Fibroblast of villous mesenchyme (primary cell): ENCODE data around the gene RPL41. TPM values are rescaled to one million over a fixed set of nuclear protein-coding genes. Genes with fewer than 3 reads are reported as not detected.
A peak's percentile ranks its signal among the peaks of the same experiment; 100 is the strongest.

Experiments used
- DNase-seq: peaks from one replicate; pipeline ENCODE4 v3.0.0-alpha.2; 2010; ENCODE audit warnings: low read depth
- H3K4me3 ChIP-seq: 2 replicates; pipeline ENCODE4 v1.5.1; 2011; ENCODE audit warnings: low read depth, mild to moderate bottlenecking, low read length
- total RNA-seq: library from RNA; depleted of rRNA; stranded (reverse); fragments of >200 nt; gene quantifications from 2 replicates; pipeline ENCODE4 v1.2.3, GENCODE V29; 2012
- TF ChIP-seq, protein P1 (sequence below): IDR thresholded peaks from 2 replicates; pipeline ENCODE4 v1.5.1; 2012; ENCODE audit warnings: low read depth, mild to moderate bottlenecking, low read length; ENCODE audit not compliant: insufficient read depth

RPL41 gene
- total RNA-seq, 1 donor = 1,700 TPM

DNA sequence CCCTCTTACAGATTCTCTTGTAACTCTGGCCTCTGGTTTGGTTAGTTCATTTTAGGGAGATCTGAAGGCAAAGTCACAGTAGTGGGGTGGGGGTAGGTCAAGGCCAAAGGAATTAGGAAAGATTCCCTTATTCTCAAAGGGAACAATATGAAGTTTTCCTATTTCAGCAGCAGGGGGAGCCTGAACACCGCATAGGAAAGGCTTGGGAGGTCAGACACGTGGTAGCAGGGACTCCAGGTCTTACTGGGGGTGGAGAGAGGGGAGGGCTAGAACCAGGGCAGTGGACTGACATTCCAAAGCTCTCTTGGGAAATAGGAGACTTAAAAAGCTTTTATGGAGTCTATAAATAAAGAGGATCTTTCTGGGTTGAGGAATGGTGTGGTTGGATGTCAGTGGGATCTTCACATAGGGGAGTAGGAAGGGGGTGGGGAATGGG, 2.9 kb downstream of the RPL41 start:
- TF ChIP-seq, protein P1, sequence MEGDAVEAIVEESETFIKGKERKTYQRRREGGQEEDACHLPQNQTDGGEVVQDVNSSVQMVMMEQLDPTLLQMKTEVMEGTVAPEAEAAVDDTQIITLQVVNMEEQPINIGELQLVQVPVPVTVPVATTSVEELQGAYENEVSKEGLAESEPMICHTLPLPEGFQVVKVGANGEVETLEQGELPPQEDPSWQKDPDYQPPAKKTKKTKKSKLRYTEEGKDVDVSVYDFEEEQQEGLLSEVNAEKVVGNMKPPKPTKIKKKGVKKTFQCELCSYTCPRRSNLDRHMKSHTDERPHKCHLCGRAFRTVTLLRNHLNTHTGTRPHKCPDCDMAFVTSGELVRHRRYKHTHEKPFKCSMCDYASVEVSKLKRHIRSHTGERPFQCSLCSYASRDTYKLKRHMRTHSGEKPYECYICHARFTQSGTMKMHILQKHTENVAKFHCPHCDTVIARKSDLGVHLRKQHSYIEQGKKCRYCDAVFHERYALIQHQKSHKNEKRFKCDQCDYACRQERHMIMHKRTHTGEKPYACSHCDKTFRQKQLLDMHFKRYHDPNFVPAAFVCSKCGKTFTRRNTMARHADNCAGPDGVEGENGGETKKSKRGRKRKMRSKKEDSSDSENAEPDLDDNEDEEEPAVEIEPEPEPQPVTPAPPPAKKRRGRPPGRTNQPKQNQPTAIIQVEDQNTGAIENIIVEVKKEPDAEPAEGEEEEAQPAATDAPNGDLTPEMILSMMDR = peak; percentile 79
- peak; percentile 99 for DNase-seq
- H3K4me3 ChIP-seq = no peak overlapping the region

DNA sequence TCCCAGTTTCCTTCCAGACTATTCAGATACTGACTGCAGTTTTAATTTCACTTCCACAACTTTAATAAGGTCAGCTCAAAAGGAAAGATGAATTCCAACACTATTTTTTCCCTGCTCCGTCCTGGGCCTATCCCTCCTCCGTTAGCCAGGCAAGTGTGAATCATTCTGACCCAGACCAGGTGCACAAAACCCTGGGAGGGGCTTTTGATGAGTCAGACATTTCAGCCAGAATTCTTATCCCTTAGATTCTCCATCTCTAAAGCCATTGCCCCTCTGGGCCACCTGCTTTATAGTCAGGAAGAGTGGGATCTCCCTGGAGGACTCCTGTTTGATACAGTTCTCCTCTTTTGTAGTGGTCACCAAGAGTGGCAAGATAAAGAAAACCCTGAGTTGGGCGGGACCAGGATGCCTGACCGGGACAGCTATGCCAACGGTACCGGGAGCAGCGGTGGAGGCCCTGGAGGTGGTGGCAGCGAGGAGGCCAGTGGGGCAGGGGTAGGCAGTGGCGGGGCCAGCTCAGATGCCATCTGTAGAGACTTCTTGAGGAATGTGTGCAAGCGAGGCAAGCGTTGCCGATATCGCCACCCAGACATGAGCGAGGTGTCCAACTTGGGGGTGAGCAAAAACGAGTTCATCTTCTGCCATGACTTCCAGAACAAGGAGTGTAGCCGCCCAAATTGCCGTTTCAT, 3.9 kb downstream of the RPL41 start:
- TF ChIP-seq, protein P1 = no peak
- no peak overlapping the region for H3K4me3 ChIP-seq
- no peak for DNase-seq

GRCh38 chr12:56121204-56121870, 4.9 kb downstream of the RPL41 start:
- no peak for DNase-seq
- no peak overlapping the region for H3K4me3 ChIP-seq
- TF ChIP-seq, protein P1 = no peak

DNA sequence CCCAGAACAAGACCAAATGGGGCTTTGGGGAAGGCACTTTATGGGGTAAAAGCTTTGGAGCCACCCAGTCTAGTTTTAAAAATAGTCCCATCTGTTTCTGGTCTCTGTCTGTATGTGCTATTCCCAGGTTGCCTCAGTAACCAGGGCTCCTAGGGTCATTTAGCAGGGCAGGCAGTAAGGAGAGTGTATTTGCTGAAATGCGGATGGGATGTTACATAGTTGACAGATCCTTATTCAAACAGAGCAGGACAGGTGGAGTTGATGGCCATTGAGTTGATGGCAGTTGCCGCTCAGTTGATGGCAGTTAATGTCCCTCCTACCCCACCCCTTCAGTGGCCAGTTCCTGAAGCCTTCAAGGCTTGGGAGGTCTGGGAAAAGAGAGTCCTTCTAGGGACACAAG, 6.2 kb downstream of the RPL41 start:
- DNase-seq = no peak
- no peak overlapping the region for H3K4me3 ChIP-seq
- TF ChIP-seq, protein P1 = no peak

DNA sequence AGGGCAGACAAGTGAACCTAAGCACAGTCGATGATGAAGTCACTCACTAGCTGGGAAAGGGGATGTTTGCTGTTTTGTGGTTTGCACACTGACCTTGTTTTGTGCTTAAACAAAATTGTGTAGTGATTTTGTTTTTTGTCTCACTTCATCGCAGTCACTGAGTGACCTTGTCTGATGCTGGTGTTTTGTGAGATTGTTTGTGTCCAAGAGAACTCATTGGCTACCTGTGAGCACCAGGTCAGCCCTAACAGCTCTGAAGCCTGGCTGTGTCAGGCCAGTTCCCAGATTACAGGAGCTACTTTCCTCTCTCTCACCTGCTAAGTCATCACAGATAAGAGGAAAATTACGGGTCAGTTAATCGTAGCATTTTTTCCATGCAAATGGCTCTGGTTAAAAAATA, 7.7 kb downstream of the RPL41 start:
- no peak overlapping the region for H3K4me3 ChIP-seq
- TF ChIP-seq, protein P1 = no peak
- no peak for DNase-seq

GRCh38 chr12:56126732-56127239, 10.4 kb downstream of the RPL41 start:
- TF ChIP-seq, protein P1 = no peak
- peak; percentile 36 for DNase-seq
- peak overlapping the region; percentile 57 for H3K4me3 ChIP-seq
